GM21619 (cell line): ENCODE data around the gene ZBTB16.

ENCODE experiments used
- ATAC-seq: cut with Tn5 transposase; IDR thresholded peaks from one replicate; pipeline ENCODE4 v1.9.1; 2021; ENCODE audit not compliant: unreplicated experiment

Gene ZBTB16

DNA sequence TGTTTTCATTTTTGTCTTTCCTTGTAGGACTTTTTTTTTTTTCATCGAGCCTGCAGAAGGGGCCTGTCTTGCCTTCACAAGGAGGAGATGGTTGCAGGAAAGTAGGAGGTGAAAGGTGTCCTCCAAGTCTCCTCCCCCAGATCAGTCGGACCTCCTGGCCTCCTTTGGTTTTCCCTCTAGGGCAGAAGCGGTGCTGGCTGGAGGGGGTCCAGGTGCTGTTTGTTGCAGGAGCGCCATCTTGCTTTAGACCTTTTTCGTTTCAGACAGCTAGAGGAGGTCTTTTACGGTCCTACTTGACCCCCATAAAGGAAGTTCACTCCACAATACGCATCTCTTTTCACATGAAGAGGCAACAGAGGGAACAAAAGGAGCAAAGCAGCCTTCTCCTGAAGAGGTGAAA lies 66.0 kb downstream of the ZBTB16 start:
- ATAC-seq: no peak

GRCh38 chr11:114125959-114126358 lies 66.4 kb downstream of the ZBTB16 start:
- no peak for ATAC-seq

GRCh38 chr11:114128399-114128798 lies 68.9 kb downstream of the ZBTB16 start:
- ATAC-seq: no peak

DNA sequence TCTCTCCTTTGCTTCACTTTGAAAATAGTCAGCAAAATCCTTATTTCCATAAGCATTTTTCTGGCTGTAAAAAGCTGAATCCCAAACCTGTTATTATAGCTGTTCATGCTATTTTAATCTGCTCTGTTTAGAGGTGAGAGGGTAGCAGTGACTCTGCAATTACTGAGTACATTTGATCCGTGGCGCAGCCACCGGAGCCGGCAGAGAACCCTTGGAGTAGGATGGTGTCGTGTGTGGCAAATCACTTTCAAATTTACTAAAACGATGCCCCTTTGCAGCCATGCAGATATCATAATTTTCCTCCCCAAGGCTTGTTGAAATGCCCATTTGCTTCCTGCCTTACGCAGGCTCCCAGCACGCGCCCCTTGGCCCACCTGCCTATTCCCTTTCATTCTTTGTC lies 69.6 kb downstream of the ZBTB16 start:
- ATAC-seq: no peak

DNA sequence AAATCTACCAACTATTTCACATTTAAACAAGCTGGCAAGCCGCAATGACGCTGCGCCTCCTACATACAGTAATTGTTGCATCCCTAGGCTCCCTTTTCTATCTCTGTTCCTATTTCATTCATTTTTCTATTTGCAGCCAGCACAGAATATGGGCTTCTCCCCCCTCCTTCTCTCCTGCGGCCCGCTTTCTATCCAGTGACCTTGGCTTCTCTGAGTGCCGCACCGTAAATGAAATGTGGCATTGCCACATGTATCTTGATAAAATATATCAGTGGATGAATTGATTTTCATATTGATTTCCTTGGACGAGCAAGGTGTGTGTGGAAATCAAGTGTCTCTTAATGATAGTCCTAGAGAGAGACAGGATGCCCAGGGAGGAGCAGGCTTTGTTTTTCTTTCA lies 70.2 kb downstream of the ZBTB16 start:
- ATAC-seq: no peak

DNA sequence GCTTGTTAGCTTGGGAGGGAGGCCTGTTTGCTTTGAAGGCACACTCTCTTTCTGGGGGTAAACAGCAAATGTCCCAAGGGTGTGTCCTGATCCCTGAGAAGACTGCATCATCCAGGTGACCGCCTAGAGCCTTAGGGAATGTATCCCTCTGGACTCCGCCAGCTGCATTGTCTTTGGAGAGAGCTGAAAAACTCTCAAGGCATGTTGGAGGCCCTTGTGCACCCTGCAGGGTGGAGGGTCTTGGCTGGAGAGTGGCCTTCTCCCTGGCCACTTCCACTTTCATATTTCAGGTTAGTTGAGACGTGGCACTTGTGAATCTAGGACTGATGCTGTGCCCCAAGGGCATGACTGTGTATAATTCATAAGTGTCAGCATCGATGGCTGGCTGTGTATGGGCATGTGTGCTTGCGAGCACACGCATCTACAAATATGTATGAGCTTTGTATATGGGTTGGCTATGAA lies 70.6 kb downstream of the ZBTB16 start:
- no peak for ATAC-seq

GRCh38 chr11:114130629-114131277 lies 71.2 kb downstream of the ZBTB16 start:
- ATAC-seq: no peak

GRCh38 chr11:114131461-114131864 lies 72.0 kb downstream of the ZBTB16 start:
- ATAC-seq: no peak

- ATAC-seq: no peak
These were observed 72.9 kb downstream of the ZBTB16 start for GRCh38 chr11:114132417-114132816.

DNA sequence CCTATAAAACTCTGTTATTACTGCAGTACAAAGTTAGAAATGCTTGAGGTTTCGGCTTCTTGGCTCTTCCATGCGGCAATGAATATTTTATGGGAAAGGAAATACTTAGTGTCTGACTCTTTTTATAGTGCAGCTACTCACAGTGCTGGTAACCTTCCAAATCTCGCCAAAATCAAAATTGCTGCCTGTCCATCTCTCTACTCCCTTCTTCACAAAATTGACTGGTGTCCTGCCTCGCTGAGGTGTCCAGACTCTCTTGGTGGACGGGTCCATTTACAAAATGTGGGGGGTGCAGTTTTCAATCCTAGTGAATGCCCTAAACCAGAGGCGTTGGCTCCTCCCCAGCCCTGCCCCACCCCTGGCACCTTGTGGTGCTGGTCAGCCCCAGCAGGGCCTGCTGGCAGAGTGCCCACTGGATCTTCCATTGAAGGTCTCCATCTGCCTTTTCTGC lies 73.5 kb downstream of the ZBTB16 start:
- ATAC-seq: no peak

DNA sequence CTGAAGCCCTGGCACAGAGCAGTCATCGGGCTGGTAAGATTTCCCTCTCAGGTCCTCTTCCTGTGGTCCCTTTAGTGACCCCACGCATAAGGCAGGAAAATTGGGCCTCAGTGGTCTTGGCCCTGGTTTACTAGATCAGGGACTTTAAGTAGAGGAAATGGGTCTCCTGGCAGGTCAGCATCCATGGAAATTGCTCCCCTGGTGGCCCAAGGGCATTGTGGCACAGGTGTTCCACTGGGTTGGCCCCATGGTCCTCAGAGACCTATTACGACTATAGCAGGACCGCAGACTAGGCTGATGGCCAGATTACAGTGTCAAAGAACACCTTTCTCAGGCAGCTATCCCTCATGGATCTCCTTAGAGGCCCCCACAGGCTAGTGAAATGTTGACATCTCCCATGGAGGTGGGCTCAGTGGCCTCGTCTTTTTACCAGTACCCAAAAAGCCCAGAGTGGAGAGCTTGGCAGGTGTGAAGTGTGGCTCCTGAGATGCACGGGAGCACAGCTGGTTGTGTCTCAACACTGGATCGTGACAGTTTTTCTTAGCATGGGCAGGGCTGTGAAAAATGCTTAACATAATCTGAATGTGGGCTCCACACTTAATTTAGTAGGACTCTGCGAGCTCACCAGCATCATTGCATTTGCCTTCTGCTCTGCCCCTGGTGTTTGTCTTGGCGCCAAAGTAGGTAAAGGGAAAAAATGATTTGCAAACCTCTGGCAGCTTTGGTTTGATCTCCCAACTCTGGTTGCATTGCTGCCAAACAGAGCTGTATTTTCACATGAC lies 74.2 kb downstream of the ZBTB16 start:
- ATAC-seq: no peak

DNA sequence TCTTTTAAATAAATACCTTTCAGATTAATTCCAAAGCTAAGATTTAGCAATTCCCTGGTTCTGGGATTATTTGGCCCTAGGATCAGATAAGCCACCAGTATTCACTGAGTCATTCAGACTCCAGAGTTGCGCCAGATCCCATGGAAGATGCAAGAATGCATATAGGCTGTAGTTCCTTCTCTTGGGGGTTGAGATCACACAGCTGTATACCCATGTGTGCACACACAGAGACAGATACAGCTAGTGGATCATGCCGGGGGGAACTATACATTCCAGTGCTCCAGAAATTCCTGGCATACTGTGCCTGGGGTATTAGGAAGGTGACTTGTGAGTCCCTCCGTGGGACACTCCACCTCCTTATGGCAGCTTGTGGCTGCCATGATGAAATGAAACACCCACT lies 75.4 kb downstream of the ZBTB16 start:
- ATAC-seq: no peak

DNA sequence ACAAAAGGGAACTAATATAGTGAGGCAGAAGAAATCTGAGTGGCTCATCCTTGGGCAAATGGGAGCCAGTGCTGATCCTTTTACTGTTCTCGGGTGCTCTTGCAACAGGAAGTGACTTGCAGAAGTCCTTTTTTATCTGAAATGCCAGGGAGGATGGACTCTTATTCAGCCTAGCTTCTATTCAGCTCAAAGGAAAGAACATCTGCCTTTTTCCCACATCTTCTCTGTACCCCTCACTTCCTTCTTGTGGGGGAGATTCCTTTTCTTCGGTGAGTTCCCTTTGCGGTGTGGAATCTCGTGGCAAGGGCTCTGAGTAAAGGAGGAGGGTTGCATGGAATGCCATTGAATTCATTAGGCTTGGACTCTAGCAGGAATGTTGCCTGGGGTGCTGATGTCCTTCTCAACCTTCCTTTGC lies 76.2 kb downstream of the ZBTB16 start:
- ATAC-seq: no peak

DNA sequence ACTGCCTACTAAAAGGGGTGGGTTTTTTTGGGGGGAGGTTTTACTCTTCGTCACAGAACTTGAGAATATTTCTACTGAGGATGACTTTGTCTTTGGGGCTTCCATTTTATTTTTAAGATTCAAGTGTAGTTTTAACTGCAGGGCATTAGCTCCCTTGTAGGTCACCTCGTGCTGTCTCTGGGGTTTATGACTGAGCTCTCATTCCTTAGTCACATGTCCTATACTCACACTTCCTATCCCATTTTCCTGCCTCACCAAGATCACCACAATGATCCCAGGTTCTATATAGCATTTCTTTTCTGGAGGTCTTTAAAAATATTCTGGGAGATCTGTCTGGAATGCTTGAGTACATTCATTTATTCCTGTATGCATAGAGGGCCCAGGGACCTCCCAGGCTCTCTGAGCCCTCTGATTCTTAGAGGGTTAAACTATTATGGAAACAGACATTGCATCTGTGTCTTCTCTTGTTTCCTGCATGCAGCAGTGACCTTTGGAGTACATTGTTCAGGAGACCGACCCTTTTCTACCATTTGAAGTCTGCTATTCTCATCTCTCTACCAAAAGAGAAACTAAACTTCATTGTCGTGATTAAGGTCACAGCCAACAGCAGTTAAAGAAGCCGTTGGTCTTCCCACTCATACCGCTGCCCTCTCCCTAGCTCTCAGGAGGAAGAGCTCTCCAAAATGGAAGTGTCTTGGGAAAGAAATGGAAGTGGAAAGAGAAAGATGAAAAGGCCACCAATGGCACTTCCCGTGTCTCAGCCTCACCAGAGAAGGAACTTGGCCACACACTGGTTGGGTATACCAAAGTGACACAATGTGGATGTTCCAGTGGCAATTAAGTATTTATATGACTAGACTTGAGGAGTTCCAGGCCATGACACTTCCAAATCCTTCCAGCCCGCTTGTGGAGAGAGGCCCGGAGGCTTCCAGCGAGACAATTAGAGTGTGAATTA lies 77.5 kb downstream of the ZBTB16 start:
- no peak for ATAC-seq

GRCh38 chr11:114137838-114138237 lies 78.3 kb downstream of the ZBTB16 start:
- ATAC-seq: no peak

DNA sequence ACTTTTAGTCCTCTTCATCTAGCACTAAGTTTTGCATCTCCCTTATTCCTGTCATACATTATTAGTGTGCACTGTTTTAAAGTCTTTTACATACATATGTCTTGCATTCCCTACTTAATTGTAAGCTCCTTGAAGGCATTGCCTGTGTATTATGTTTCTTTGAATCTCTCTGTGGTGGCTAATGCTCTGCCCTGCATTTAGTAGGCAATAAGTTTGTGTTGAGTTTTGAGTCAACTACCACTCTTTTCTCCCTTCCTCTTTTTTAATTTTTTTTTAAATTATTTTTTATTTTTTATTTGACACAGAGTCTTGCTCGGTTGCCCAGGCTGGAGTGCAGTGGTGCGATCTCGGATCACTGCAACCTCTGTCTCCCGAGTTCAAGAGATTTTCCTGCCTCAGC lies 78.9 kb downstream of the ZBTB16 start:
- ATAC-seq: no peak

DNA sequence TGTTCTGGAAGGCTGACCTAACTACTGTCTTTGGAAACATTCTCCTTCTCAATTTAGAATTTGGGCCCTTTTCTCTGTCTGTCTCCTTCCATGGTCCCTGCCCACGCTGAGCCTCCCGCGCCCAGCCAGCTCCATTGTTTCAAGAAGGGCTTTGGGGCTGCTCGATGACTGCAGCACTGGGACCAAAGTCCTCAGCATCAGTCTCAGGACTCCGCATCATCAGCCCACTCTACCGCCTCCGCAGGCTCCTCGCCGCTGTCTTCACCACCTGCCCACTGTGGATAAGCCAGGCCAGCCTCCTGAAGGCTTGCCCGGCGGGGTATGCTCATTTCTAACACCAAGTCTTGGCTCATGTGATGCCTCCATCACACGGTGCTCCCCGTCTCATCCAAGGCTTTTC lies 81.3 kb downstream of the ZBTB16 start:
- no peak for ATAC-seq

GRCh38 chr11:114141863-114142580 lies 82.5 kb downstream of the ZBTB16 start:
- no peak for ATAC-seq

DNA sequence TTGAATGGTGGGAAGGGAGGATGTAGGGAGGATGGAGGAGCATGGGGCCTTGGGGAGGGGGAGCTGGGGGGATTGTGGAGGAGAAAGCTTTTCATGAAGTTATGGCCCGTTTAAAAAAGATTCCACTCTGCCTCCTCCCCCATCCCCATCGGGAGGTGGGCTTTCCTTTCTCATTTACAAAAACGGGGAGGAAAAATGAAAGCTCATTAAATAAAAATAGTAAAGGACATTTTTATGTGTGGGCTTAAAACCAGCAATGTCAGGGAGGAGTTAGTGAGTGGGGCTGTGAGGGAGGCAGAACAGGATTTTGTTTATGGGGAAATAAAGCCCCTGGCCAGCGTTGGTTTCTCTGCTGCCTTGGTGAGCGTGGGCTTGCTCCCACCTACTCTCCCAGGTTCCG lies 83.2 kb downstream of the ZBTB16 start:
- no peak for ATAC-seq

DNA sequence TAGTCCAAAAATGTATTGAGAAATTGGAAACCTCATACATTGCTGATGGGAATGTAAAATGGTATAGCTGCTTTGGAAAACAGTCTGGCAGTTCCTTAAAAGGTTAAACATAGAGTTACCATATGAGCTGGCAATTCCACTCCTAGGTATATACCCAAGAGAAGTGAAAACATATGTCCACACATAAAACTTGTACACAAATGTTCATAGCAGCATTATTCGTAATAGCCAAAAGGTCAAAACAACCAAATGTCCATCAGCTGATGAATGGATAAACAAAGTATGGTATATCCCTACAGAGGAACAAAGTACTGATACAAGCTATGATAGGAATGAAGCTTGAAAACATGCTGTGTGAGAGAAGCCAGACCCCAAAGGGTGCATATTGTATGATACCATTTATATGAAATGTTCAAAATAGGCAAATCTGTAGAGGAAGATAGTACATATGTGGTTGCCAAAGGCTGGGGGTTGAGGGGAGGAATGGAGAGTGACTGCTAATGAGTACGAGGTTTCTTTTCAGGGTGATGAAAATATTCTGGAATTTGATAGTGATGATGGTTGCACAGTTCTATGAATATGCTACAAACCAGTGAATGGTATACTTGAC lies 85.8 kb downstream of the ZBTB16 start:
- no peak for ATAC-seq
